ENCODE measurements around the gene SUGCT. TPM values are rescaled to one million over a fixed set of nuclear protein-coding genes. Genes with fewer than 3 reads are reported as not detected.

The SUGCT gene
- total RNA-seq, 1 donor from 2014 or later, result 4.4 TPM

- no peak for TF ChIP-seq CTCF (conservative IDR thresholded peaks at IDR 0.05; ENCODE audit: low read depth, low read length)
- H3K4me3 ChIP-seq (ENCODE audit: low read depth, low read length), result no peak overlapping the region
- no peak for DNase-seq (ENCODE audit: low read depth)
Observed at GRCh38 chr7:40851001-40851400, 716.2 kb downstream of the SUGCT start.

DNA sequence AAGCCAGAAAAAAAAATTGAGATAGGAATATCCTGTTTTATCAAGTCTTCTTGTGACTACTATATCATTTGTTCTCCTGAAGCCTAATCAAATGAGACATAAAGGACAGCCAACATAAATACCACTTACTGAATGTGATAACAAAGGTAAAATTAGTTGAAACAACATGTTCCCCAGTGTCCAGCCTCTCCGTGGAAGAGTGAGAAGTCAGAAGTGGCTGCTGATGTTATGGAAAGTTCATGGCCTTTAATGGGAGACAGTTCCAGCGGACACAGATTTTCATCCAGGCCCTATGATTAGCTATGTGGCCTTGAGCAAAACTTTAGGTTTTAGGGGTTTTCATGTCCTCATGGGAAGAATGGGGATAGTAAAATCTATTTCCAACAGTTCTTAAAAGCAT lies 724.3 kb downstream of the SUGCT start:
- no peak for DNase-seq (ENCODE audit: low read depth)
- no peak for TF ChIP-seq CTCF (conservative IDR thresholded peaks at IDR 0.05; ENCODE audit: low read depth, low read length)
- H3K4me3 ChIP-seq (ENCODE audit: low read depth, low read length), result no peak overlapping the region

DNA sequence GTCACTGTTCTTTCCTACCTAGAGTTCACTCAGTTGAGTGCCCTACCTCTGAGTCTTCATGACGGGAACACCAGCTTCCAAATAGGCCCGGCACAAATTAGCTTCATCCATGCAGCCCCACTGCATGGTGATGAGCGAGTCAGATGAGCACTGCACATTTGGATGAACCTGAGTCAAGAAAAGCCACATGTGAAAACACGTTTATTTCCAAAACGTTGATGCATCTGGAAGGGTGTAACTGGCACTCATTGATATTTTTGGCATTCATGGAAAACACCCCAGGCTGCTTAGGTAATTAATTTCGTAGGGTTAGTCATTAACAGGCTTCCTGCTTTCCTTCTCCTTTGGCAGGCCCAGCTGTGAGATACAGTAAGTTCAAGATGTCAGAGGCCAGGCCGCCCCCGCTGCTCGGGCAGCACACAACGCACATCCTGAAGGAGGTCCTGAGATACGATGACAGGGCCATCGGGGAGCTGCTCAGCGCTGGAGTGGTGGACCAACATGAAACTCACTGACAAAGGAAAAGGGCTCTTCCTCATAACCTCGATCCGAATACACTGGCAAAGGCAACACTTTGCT lies 725.2 kb downstream of the SUGCT start:
- TF ChIP-seq CTCF (conservative IDR thresholded peaks at IDR 0.05; ENCODE audit: low read depth, low read length), result no peak
- no peak for DNase-seq (ENCODE audit: low read depth)
- H3K4me3 ChIP-seq (ENCODE audit: low read depth, low read length), result no peak overlapping the region

GRCh38 chr7:40865441-40866233 lies 730.8 kb downstream of the SUGCT start:
- no peak for TF ChIP-seq CTCF (conservative IDR thresholded peaks at IDR 0.05; ENCODE audit: low read depth, low read length)
- DNase-seq (ENCODE audit: low read depth), result no peak

DNA sequence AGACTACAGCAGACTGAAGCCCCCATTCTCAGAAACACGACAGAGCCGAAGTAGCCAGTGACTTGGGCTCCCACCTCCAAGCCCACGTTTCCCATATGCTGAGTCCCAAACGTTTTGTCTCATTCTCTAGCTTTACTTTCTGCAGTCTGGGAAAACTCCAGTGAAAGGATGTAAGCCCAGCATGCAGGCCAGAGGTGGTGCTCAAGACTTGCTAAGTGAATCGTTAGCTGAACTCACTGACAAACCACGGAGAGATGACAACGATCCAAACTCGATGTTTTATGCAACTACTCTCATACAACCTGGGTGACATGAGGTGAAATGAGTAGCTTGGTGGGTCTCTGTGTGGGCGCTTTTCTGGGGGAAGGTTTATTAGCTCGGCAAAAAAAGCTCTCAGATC lies 731.8 kb downstream of the SUGCT start:
- TF ChIP-seq CTCF (conservative IDR thresholded peaks at IDR 0.05; ENCODE audit: low read depth, low read length), result peak; percentile 7
- DNase-seq (ENCODE audit: low read depth), result no peak
- no peak overlapping the region for H3K4me3 ChIP-seq (ENCODE audit: low read depth, low read length)

More at GRCh38 chr7:40865441-40866233, 730.8 kb downstream of the SUGCT start:
- no peak overlapping the region for H3K4me3 ChIP-seq (ENCODE audit: low read depth, low read length)

- DNase-seq (ENCODE audit: low read depth), result no peak
- H3K4me3 ChIP-seq (ENCODE audit: low read depth, low read length), result no peak overlapping the region
- no peak for TF ChIP-seq CTCF (conservative IDR thresholded peaks at IDR 0.05; ENCODE audit: low read depth, low read length)
Observed at GRCh38 chr7:40870108-40870507, 735.3 kb downstream of the SUGCT start.

DNA sequence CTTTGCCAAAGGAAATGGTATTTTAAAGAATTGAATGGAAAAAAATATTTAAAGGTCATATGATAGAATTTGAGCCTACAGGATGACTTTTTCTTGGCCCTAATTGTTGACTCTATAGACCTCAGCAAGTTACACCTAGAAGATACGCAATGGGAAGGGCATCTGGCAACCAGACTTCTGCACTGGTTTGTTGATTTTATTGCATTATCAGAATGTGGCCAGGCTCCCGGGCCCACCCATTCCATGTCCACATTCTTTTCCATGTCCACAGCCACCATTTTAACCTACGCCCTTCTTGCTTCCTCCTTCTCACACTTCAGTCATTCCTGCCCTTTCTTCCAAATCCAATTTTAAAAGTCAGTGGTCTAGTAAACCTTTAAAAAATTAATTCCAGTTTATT lies 738.4 kb downstream of the SUGCT start:
- DNase-seq (ENCODE audit: low read depth), result no peak
- no peak overlapping the region for H3K4me3 ChIP-seq (ENCODE audit: low read depth, low read length)
- TF ChIP-seq CTCF (conservative IDR thresholded peaks at IDR 0.05; ENCODE audit: low read depth, low read length), result no peak
